Measurements from ENCODE around the gene PAQR5.
"Not testable (repeated sequence)": the region's sequence is repeated elsewhere in the genome, so short reads cannot be mapped to it uniquely, and the experiment has no call there.

Gene PAQR5

GRCh38 chr15:69293741-69294615 is 4.7 kb upstream of the PAQR5 start:
- no peak for DNase-seq

DNA sequence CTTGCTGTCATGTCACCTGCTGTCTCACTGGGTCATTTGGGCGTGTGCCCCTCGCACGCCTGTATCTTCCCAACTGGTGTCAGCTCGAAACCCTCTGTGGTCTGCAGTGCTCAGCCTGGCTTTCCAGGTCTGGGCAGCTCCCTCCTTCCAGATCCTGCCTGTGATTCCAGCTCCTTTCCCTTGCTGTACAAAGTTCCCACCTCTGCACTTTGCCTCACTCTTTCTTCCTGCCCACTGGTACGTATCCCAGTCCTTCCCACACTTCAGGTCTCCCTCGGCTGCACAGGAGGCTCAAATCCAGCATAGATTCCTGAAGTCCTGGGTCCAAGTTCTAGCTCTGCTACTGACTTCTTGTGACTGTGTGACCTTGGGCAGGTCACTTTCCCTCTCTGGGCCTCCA is 2.1 kb upstream of the PAQR5 start:
- no peak for DNase-seq

DNA sequence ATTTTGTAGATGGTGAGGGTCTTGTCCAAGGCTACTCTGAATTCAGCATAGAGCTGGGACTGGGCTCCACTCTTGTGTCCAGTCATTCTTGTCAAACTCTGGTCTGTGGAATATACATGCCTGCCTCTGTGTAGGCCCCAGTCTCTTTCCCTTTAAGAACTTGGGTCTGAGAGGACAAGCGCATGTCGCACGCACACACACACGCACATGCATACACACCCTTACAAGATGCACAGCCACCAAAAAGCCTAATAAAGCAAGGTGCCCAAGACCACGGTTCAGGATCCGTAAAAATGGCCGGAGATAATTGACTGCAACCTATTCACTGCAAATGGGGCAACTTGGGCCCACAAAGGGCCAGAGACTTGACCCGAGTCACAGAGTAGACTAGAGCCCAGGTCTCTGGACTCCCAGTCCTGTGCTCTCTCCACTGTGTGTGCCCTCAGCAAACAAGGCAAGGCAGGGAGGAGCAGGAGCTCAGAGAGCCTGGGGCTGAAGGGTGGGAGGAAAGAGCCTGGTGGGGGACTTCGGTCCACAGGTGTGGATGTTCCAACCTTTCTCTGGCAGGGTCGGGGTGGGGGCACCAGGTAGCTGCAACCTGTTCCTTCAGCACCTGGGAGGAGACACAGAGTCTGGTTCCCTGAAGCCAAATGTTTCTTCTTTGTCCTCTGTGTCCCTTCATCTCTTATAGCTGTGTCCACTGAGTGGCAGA is 914 bp upstream of the PAQR5 start:
- DNase-seq: no peak

- DNase-seq: no peak
Observed at GRCh38 chr15:69298354-69298696, 387 bp upstream of the PAQR5 start.

DNA sequence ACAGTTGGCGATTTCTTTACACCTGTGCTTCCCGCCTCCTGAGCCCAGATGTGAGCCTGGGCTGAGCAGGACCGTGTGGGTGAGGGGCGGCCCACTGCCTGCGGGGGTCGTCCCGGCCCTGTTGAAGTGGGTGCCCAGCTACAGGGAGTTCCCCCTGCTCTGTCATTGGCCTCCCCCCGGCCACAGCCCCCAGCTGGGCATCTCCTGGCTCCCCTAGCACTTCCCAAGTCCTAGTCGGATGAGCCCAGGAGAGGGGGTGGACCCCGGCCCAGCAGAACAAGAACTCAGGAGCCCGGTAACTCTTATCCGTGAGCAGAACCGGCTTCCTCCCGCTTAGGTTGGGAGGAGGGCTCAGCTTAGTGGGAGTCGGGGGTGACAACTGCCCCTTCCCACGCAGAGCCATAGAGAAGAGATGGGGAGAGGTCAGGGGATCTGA is 757 bp downstream of the PAQR5 start:
- no peak for DNase-seq

DNA sequence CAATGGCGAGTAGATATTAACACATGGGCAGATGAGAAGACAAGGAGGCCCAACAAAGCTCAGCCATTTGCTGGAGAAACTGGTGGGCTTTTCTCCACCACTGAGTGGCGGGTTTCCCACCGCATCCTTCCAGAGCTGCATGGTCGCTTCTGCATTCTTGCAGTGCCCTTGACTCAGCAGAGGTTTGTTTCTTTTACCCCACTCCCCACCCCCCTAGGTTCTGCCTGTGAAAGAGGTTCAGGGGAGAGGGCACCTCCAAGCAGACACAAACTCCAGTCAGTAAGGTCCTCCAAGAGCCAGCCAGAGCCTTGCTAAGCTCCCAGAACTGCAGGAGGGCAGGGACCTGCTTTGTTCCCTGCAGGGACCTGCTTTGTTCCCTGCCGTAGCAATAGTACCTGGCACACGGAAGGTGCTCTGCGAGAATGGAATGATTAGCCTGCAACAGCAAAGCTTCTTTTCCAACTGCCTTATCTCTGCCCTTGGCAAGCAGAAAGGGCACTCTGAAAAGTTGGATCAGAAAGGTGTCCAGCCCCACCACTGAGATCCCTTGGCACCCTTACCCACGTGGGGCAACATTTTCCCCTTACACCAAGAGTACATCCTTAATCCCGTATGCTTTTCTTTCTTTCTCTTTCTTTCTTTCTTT is 1.4 kb downstream of the PAQR5 start:
- DNase-seq: no peak

DNA sequence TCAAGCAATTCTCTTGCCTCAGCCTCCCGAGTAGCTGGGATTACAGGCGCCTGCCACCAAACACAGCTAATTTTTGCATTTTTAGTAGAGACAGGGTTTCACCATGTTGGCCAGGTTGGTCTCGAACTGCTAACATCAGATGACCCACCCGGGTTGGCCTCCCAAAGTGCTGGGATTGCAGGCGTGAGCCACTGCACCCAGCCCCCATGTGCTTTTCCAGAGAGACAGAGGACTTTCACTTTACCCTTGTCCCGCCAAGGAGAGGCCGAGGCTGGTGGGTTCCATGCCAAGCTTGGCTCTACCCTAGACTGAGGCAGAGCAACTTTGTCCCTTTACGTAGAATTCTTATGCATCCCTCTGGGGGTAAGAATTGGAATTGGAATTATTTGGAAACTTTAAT is 2.4 kb downstream of the PAQR5 start:
- DNase-seq: not testable (repeated sequence)

GRCh38 chr15:69302087-69302486 is 3.4 kb downstream of the PAQR5 start:
- not testable (repeated sequence) for DNase-seq

DNA sequence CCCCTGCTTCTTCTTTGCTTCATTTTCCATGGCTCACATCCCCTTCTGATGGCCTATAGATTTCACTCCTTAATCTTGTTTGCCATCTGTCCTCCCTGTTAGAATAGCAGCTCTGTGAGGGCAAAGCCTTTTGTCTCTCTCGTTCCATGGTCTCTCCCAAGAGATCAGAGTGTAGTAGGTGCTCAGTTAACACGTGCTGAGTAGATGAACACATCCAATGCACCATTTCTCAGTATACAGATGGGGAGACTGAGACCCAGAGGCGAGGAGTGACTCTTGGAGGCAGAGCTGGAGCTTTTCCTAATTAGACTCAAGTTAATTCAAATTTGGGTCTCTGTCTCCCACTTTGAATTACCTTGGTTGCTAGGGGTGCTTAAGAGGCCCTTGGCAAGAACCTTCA is 4.2 kb downstream of the PAQR5 start:
- DNase-seq: no peak

DNA sequence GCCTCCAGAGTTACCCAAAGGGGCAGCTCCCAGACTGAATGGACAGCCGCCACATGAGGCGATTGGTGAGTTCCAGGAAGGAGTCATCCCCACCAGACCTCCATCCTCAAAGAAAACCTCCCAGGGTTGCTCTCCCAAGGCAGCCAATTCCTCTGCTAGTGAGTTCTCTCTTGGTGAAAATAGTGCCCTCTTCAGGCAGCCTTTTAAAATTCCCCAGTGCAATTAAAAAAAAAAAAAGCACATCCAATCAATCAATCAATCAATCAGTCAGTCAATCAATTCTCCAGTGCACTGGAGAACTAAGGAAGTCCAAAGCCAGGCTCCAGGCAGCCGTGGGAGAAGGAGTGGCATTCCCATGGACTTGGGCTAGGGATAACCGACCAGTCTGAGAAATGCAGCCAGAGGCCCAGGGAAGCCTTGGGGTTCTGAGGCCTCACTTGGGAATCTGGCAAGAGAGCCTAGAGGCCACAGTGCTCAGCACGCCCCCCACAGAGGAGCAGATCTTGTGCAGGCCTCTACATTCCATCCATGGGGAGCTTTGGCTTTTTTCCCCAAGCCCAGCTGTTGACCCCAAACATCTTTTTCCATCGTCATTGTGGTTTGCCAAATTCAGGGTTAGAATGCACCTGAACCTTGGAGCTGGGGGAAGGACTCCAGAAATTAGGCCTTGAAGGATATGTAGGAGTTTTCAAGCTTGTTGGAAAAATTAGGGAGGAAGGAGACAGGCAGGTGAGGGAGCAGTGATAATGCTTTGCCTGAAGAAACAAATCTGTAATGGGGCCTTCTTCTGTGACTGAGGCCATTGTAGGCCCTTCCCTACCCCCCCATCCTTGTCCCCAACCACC is 4.8 kb downstream of the PAQR5 start:
- no peak for DNase-seq

DNA sequence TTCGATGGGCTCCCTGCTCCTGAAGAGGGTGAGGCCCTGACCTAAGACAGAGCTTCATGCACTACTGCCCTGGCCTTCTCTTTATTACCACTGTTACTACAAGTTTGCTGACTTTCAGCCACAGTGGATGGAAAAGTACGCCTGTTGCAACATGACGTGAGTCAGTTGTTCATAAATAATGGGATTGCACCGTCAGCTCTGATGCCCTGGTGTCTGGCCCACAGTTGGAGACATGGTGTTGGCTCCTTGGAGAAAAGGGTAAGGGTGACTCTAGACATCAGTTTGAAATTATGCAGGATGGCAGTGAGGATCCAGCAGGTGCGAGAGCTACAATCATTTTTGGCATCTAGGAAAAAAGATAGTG is 5.5 kb downstream of the PAQR5 start:
- no peak for DNase-seq

GRCh38 chr15:69305204-69305931 is 6.7 kb downstream of the PAQR5 start:
- DNase-seq: no peak

- DNase-seq: no peak
Observed at GRCh38 chr15:69305933-69306568, 7.3 kb downstream of the PAQR5 start.

DNA sequence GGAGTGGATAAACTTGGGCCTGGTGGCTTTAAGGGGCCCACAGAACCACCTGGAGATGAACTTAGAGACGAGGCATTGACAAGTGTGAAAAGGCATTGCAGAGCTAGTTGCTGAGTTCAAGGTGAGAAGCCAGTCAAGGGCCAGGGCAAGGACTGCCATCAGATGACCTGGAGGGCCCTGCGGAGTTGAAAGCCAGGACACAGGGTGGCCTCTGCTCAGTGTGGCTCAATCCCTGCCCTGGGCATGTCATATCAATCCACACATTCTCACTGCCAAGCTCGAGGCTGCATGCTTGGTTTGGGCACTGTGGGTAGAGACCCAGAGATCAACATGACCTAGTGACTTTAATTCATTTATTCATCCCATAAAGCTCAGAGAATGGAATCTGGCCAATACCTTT is 9.2 kb downstream of the PAQR5 start:
- DNase-seq: no peak

GRCh38 chr15:69308949-69309348 is 10.2 kb downstream of the PAQR5 start:
- DNase-seq: no peak

GRCh38 chr15:69311319-69311721 is 12.6 kb downstream of the PAQR5 start:
- DNase-seq: no peak

GRCh38 chr15:69313432-69314000 is 14.8 kb downstream of the PAQR5 start:
- no peak for DNase-seq

- no peak for DNase-seq
Observed at GRCh38 chr15:69314131-69314530, 15.4 kb downstream of the PAQR5 start.

- DNase-seq: no peak
Observed at GRCh38 chr15:69314736-69315135, 16.0 kb downstream of the PAQR5 start.

- DNase-seq: no peak
Observed at GRCh38 chr15:69315402-69316110, 16.8 kb downstream of the PAQR5 start.

GRCh38 chr15:69316291-69316690 is 17.6 kb downstream of the PAQR5 start:
- no peak for DNase-seq

Data from stimulated activated CD4-positive, alpha-beta T cell treated with anti-CD3 and anti-CD28 coated beads, Interleukin-12 subunit alpha, Interleukin-12 subunit beta, amount 100 ng/mL, for 4 hours (primary cell).